GM19025 (cell line): Measurements from ENCODE around the gene ANKZF1.

Experiments used
- ATAC-seq: cut with Tn5 transposase; IDR thresholded peaks from one replicate; pipeline ENCODE4 v1.9.1; 2021; ENCODE audit warnings: mild to moderate bottlenecking, low read depth, moderate library complexity; ENCODE audit not compliant: unreplicated experiment

ANKZF1 gene

GRCh38 chr2:219279151-219279915 is 49.7 kb downstream of the ANKZF1 start, which contains the start of gene DNAJB2:
Gene DNAJB2, plus strand, starts transcription at chr2:219279366. Its CDS starts 468 bp downstream, at chr2:219279834.
- ATAC-seq = peak; percentile 86

GRCh38 chr2:219279916-219280516 is 50.4 kb downstream of the ANKZF1 start:
- ATAC-seq = no peak

- ATAC-seq = no peak
Observed at GRCh38 chr2:219280651-219281050, 51.0 kb downstream of the ANKZF1 start.

- no peak for ATAC-seq
Observed at GRCh38 chr2:219281588-219281987, 52.0 kb downstream of the ANKZF1 start.

- ATAC-seq = no peak
Observed at GRCh38 chr2:219282375-219282774, 52.8 kb downstream of the ANKZF1 start.

GRCh38 chr2:219282943-219283581 is 53.5 kb downstream of the ANKZF1 start:
- no peak for ATAC-seq

GRCh38 chr2:219284501-219285372 is 55.1 kb downstream of the ANKZF1 start:
- no peak for ATAC-seq

- ATAC-seq = no peak
Observed at GRCh38 chr2:219285373-219285735, 55.7 kb downstream of the ANKZF1 start.

GRCh38 chr2:219285894-219286425 is 56.4 kb downstream of the ANKZF1 start:
- no peak for ATAC-seq
